Muscle of arm (tissue), 14 donors: ENCODE measurements around the gene POPDC3. TPM values are rescaled to one million over a fixed set of nuclear protein-coding genes. Genes with fewer than 3 reads are reported as not detected.
"Not testable (repeated sequence)": the region's sequence is repeated elsewhere in the genome, so short reads cannot be mapped to it uniquely, and the experiment has no call there.

Experiments used
- DNase-seq: peaks from one replicate; pipeline ENCODE4 v3.0.0-alpha.2; 2013
- long read RNA-seq, 11 donors: transcript quantifications; one replicate each; lab custom pipeline, GENCODE V29; 2026
- polyA plus RNA-seq, 12 donors: library from polyadenylated mRNA; unstranded; fragments of 120-200 nt; gene quantifications; one replicate each; pipeline ENCODE4 v1.2.1, GENCODE V29; 2013; ENCODE audit not compliant: insufficient read length in 12 of 12

Gene POPDC3, protein sequence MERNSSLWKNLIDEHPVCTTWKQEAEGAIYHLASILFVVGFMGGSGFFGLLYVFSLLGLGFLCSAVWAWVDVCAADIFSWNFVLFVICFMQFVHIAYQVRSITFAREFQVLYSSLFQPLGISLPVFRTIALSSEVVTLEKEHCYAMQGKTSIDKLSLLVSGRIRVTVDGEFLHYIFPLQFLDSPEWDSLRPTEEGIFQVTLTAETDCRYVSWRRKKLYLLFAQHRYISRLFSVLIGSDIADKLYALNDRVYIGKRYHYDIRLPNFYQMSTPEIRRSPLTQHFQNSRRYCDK
- polyA plus RNA-seq: 100 to 1,000 TPM in 1 of 12 donors, 10 to 100 TPM in 10, not detected in 1; 32.6 to 101 (median 82.3) TPM
- long read RNA-seq, donor 1: 0 reads
- long read RNA-seq, donor 2, transcript POPDC3-203 (4 exons, 1,029 nt): major isoform, 31 of 87 reads
- long read RNA-seq, donor 2, transcript POPDC3-201 (4 exons, 1,345 nt): minor isoform, 28 of 87 reads
- long read RNA-seq, donor 2, partial matches to known transcripts: 25 of 87 reads
- long read RNA-seq, donor 2, other reads (novel, unspliced or antisense): 0 of 87 reads
- long read RNA-seq, donor 3, transcript POPDC3-201 (4 exons, 1,345 nt): minor isoform, 8 of 42 reads
- long read RNA-seq, donor 3, transcript POPDC3-203 (4 exons, 1,029 nt): major isoform, 15 of 42 reads
- long read RNA-seq, donor 3, partial matches to known transcripts: 17 of 42 reads
- long read RNA-seq, donor 3, other reads (novel, unspliced or antisense): 0 of 42 reads
- long read RNA-seq, donor 4, transcript POPDC3-201 (4 exons, 1,345 nt): major isoform, 8 of 26 reads
- long read RNA-seq, donor 4, transcript POPDC3-203 (4 exons, 1,029 nt): minor isoform, 5 of 26 reads
- long read RNA-seq, donor 4, partial matches to known transcripts: 13 of 26 reads
- long read RNA-seq, donor 4, other reads (novel, unspliced or antisense): 0 of 26 reads
- long read RNA-seq, donor 5, transcript POPDC3-202 (2 exons, 582 nt): minor isoform, 6 of 88 reads
- long read RNA-seq, donor 5, transcript POPDC3-203 (4 exons, 1,029 nt): major isoform, 25 of 88 reads
- long read RNA-seq, donor 5, transcript POPDC3-201 (4 exons, 1,345 nt): major isoform, 25 of 88 reads
- long read RNA-seq, donor 5, partial matches to known transcripts: 32 of 88 reads
- long read RNA-seq, donor 5, other reads (novel, unspliced or antisense): 0 of 88 reads
- long read RNA-seq, donor 6, transcript POPDC3-203 (4 exons, 1,029 nt): major isoform, 15 of 43 reads
- long read RNA-seq, donor 6, transcript POPDC3-201 (4 exons, 1,345 nt): minor isoform, 8 of 43 reads
- long read RNA-seq, donor 6, partial matches to known transcripts: 16 of 43 reads
- long read RNA-seq, donor 6, other reads (novel, unspliced or antisense): 0 of 43 reads
- long read RNA-seq, donor 7, transcript POPDC3-203 (4 exons, 1,029 nt): major isoform, 13 of 20 reads
- long read RNA-seq, donor 7, transcript POPDC3-201 (4 exons, 1,345 nt): minor isoform, 5 of 20 reads
- long read RNA-seq, donor 7, partial matches to known transcripts: 0 of 20 reads
- long read RNA-seq, donor 7, other reads (novel, unspliced or antisense): 0 of 20 reads
- long read RNA-seq, donor 8, transcript POPDC3-201 (4 exons, 1,345 nt): major isoform, 30 of 75 reads
- long read RNA-seq, donor 8, transcript POPDC3-203 (4 exons, 1,029 nt): minor isoform, 20 of 75 reads
- long read RNA-seq, donor 8, partial matches to known transcripts: 25 of 75 reads
- long read RNA-seq, donor 8, other reads (novel, unspliced or antisense): 0 of 75 reads
- long read RNA-seq, donor 9, transcript POPDC3-203 (4 exons, 1,029 nt): major isoform, 9 of 25 reads
- long read RNA-seq, donor 9, transcript POPDC3-201 (4 exons, 1,345 nt): minor isoform, 8 of 25 reads
- long read RNA-seq, donor 9, partial matches to known transcripts: 8 of 25 reads
- long read RNA-seq, donor 9, other reads (novel, unspliced or antisense): 0 of 25 reads
- long read RNA-seq, donor 10, transcript POPDC3-203 (4 exons, 1,029 nt): major isoform, 15 of 58 reads
- long read RNA-seq, donor 10, transcript POPDC3-201 (4 exons, 1,345 nt): major isoform, 15 of 58 reads
- long read RNA-seq, donor 10, partial matches to known transcripts: 28 of 58 reads
- long read RNA-seq, donor 10, other reads (novel, unspliced or antisense): 0 of 58 reads
- long read RNA-seq, donor 11, transcript POPDC3-203 (4 exons, 1,029 nt): major isoform, 28 of 68 reads
- long read RNA-seq, donor 11, transcript POPDC3-201 (4 exons, 1,345 nt): minor isoform, 13 of 68 reads
- long read RNA-seq, donor 11, partial matches to known transcripts: 27 of 68 reads
- long read RNA-seq, donor 11, other reads (novel, unspliced or antisense): 0 of 68 reads

DNA sequence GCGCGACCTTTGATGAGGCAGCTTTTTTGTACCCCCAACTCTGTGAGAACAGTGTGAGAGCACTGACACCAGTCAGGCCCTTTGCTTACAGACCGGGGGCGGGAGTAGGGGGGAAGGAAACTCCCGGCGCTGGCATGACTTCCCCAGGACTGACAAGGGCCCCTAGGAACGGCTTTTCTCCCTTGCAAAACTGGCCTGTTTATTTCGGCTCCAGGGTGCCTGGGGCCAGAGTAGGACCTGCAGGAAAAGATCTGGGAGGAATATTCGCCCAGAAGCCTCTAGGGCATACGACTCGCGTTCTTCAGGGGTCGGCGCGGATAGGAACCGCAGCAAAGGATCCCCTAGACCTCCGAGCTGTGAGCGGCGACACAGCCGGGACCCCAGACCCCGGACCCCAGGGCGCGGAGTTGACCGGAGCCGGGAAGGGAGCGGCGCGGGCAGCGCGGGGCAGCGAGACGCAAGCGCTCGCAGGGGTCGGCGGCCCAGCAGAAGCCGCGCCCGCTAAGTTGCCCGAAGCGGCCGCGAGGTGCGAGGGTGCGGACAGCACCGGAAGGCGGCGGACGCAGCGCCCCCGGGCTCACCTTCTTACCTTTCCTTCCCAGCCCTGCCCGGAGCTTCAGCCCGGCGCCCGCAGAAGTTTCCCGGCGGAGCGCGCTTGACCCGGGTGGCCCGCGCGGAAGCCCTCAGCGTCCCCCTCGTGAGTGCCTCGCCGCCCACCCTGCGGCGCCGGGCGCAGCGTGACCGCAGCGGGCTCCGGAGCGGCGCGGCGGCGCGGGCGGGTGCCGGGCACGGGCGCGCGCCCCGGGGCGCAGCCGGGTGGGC, at the start of gene POPDC3:
POPDC3 (minus strand) TSS at position 771 of the 822 bp plus-strand sequence. CDS start 18,105 bp downstream, outside the sequence.
- DNase-seq: no peak

DNA sequence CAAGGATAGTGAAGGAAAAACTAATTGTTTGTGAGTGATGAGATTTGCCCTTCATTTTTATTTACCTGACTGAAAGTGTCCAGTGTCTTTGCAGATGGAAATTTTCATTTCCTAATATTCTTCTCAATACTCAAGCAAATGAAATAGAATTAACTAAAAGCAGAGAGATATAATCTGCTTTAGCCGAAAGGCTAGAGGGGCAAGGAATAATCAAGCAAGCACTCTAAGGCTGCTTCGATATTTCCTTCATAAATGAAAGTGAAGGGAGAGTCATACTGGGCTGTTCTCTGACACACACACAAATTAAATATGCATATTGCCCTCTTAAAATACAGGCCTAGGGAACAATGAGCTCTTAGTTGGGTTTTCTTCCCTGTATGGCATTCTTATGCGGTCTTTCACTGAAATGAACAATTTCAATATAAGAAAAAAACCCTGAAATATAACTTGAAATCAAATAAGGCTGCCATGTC, 47.5 kb upstream of the POPDC3 start:
- DNase-seq: no peak

GRCh38 chr6:105226598-105227294, 46.9 kb upstream of the POPDC3 start:
- no peak for DNase-seq

- DNase-seq: no peak
Measured at GRCh38 chr6:105223242-105223641, 43.4 kb upstream of the POPDC3 start.

- not testable (repeated sequence) for DNase-seq
Measured at GRCh38 chr6:105221219-105221618, 41.4 kb upstream of the POPDC3 start.

DNA sequence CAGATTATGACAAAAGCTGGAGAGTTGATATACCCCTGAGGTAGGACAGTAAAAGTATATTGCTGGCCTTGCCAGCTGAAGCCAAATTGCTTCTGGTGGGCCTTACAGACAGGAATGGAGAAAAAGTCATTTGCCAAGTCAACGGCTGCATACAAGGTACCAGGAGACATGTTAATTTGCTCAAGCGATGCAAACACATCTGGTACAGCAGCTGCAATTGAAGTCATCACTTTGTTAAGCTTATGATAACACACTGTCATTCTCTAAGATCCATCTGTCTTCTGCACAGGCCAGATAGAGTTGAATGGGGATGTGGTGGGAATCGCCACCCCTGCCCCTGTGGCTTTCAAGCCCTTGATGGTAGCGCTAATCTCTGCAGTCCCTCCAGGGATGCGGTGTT, 40.4 kb upstream of the POPDC3 start:
- no peak for DNase-seq

DNA sequence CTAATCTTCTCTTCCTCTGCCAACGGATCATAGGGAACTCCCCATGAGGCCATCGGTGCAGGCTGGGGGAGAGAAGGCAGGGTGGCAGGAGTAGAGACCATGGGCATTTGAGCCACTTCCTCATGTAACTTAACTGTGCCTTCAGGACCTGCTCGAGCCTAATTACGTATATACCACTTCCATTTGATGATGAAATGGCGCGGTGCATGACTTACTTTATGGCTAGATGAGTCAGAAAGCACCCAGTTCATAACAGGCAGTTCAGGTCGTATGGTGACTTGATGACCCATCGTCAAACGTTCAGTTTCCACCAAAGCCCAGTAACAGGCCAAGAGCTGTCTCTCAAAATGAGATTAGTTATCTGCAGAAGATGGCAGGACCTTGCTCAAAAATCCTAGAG, 39.4 kb upstream of the POPDC3 start:
- not testable (repeated sequence) for DNase-seq

DNA sequence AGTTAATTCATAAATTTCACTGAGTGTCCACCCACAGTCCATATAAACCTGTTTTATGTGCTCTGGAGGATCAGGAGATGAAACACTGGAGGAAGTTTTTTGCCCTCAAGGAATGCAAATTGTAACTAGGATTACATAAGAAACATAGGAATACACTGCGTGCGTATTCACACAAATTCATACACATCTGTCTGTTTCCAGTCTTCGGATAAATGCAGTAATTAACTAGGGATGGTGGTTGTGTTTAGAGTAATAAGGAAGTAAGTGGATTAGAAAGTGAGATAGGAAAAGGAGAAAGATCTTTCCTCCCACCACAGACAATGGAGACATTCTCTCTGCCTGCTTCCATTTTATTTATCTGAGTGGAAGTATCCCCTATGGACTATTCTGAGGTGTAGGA, 35.7 kb upstream of the POPDC3 start:
- no peak for DNase-seq

DNA sequence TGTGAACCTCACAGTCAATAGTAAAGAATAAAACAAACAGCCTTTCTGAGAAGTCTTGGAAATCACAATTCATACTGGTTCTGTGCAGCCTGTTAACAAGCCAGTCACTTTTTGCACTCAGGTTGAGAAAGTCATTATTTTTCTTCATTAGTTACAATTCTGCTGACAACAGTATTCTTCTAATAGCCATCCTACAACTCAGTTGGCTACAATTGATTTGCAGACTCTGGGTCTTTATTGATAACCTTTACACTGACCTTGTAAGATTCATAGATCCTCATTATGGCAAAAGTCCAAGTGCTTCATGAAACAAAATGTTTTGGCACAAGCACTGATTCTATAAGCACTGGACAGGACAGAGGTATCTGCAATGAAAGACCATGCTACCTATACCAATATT, 34.9 kb upstream of the POPDC3 start:
- DNase-seq: no peak

- no peak for DNase-seq
Measured at GRCh38 chr6:105213272-105213671, 33.5 kb upstream of the POPDC3 start.

DNA sequence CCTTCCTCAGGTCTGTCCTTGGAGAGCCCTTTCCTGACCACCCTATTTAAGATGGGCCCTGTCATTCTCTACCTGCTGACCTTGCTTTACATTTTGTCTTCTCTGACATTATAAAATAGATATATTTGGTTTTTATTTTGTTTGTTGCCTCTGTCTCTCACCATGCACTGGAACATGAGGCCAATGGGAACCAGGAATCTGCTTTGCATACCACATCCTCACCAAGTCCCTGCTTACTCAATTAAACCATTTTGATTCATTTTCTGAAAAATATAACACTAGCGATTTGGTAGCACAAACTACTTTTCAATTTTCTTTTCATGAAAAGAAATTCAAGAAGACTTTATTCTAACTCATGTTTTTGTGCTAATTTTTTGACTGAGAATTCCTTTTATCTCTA, 32.8 kb upstream of the POPDC3 start:
- no peak for DNase-seq

DNA sequence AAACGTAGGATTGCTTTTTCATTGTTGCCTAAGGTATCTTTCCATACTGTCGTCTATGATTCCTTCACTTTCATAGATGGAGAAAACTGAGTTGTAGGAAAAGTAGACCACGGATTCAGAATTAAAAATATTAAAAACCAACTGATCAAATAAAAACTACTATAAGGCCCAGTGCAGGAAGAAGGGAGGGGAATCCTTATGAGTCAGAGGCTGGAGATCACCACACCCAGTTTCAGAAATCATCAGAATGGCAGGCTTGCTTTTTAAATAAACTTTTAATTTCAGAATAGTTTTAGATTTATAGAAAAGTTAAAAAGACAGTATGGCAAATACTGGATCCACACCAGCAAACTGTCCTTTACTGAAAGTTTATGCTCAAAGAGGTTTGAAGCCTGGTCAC, 32.0 kb upstream of the POPDC3 start:
- no peak for DNase-seq

GRCh38 chr6:105210932-105211531, 31.2 kb upstream of the POPDC3 start:
- DNase-seq: no peak

- DNase-seq: no peak
Measured at GRCh38 chr6:105209950-105210706, 30.3 kb upstream of the POPDC3 start.

GRCh38 chr6:105207524-105208269, 27.9 kb upstream of the POPDC3 start:
- DNase-seq: no peak

GRCh38 chr6:105204768-105205167, 25.0 kb upstream of the POPDC3 start:
- DNase-seq: no peak
